Ectodermal cell (in vitro differentiated cells): ENCODE results near the gene NADSYN1.

Experiments used
- H3K27ac ChIP-seq: 2 replicates; pipeline ENCODE4 v1.7.0; 2013; ENCODE audit warnings: mild to moderate bottlenecking, low read depth, low read length; ENCODE audit not compliant: insufficient read depth, poor library complexity, severe bottlenecking
- H3K27me3 ChIP-seq: 2 replicates; pipeline ENCODE4 v1.7.0; 2013; ENCODE audit warnings: mild to moderate bottlenecking, low read length; ENCODE audit not compliant: insufficient read depth, control insufficient read depth, poor library complexity, severe bottlenecking
- H3K36me3 ChIP-seq: one replicate; pipeline ENCODE4 v1.7.0; 2013; ENCODE audit warnings: low read length; ENCODE audit not compliant: control insufficient read depth, insufficient read depth
- H3K4me1 ChIP-seq: one replicate; pipeline ENCODE4 v1.7.0; 2013; ENCODE audit warnings: low read length; ENCODE audit not compliant: control insufficient read depth, insufficient read depth
- H3K4me3 ChIP-seq: 2 replicates; pipeline ENCODE4 v1.7.0; 2013; ENCODE audit warnings: low read depth, low read length, control low read depth; ENCODE audit not compliant: insufficient read depth
- H3K9me3 ChIP-seq: 2 replicates; pipeline ENCODE4 v1.7.0; 2013; ENCODE audit warnings: mild to moderate bottlenecking, low read length, moderate library complexity; ENCODE audit not compliant: control insufficient read depth
- WGBS, 2 experiments: methylation state at CpG; one replicate each; pipeline ENCODE4 v1.1.7; 2013; ENCODE audit warnings: missing lambda C conversion rate in 2 of 2; 5-methylcytosine and 5-hydroxymethylcytosine counted together

The NADSYN1 gene

GRCh38 chr11:71441251-71441650 lies 11.8 kb upstream of the NADSYN1 start:
- no peak overlapping the region for H3K27ac ChIP-seq
- WGBS, 2 experiments: 95 to 96% methylated on average over 11 of the region's 11 CpGs
- peaks cover 45% of the 10 kb centered on the region for H3K36me3 ChIP-seq
- H3K27me3 ChIP-seq: no peaks in the 10 kb centered on the region
- H3K4me3 ChIP-seq: no peak overlapping the region
- H3K9me3 ChIP-seq: no peaks in the 10 kb centered on the region
- no peaks in the 10 kb centered on the region for H3K4me1 ChIP-seq

- no peak overlapping the region for H3K4me3 ChIP-seq
- H3K4me1 ChIP-seq: no peaks in the 10 kb centered on the region
- H3K36me3 ChIP-seq: peaks cover 47% of the 10 kb centered on the region
- H3K27ac ChIP-seq: no peak overlapping the region
- no peaks in the 10 kb centered on the region for H3K9me3 ChIP-seq
- H3K27me3 ChIP-seq: no peaks in the 10 kb centered on the region
- 91 to 93% methylated on average over 8 of the region's 8 CpGs for WGBS, 2 experiments
Observed at GRCh38 chr11:71442123-71442522, 10.9 kb upstream of the NADSYN1 start.

GRCh38 chr11:71442880-71443279 lies 10.1 kb upstream of the NADSYN1 start:
- Histone ChIP-seq H3K36me3 (peaks cover 45% of the 10 kb centered on the region), H3K4me1 (no peaks in the 10 kb centered on the region), H3K27ac (no peak overlapping the region), H3K4me3 (no peak overlapping the region), H3K27me3 (no peaks in the 10 kb centered on the region), H3K9me3 (no peaks in the 10 kb centered on the region)
- 90 to 97% methylated on average over 5 of the region's 5 CpGs for WGBS, 2 experiments

GRCh38 chr11:71443736-71444445 lies 9.1 kb upstream of the NADSYN1 start:
- peaks cover 45% of the 10 kb centered on the region for H3K36me3 ChIP-seq
- no peaks in the 10 kb centered on the region for H3K9me3 ChIP-seq
- no peak overlapping the region for H3K27ac ChIP-seq
- no peaks in the 10 kb centered on the region for H3K27me3 ChIP-seq
- H3K4me3 ChIP-seq: no peak overlapping the region
- WGBS, 2 experiments: 90 to 91% methylated on average over 20 of the region's 20 CpGs
- no peaks in the 10 kb centered on the region for H3K4me1 ChIP-seq

GRCh38 chr11:71444811-71445210 lies 8.2 kb upstream of the NADSYN1 start:
- H3K9me3 ChIP-seq: no peaks in the 10 kb centered on the region
- peaks cover 41% of the 10 kb centered on the region for H3K36me3 ChIP-seq

GRCh38 chr11:71446150-71446549 lies 6.9 kb upstream of the NADSYN1 start:
- WGBS, 2 experiments: 82 to 100% methylated on average over 1 of the region's 1 CpG
- Histone ChIP-seq H3K27ac (no peak overlapping the region), H3K4me1 (no peaks in the 10 kb centered on the region), H3K36me3 (peaks cover 37% of the 10 kb centered on the region), H3K4me3 (no peak overlapping the region), H3K27me3 (no peaks in the 10 kb centered on the region), H3K9me3 (no peaks in the 10 kb centered on the region)

More at GRCh38 chr11:71444811-71445210, 8.2 kb upstream of the NADSYN1 start:
- Histone ChIP-seq H3K4me3 (no peak overlapping the region), H3K27ac (no peak overlapping the region), H3K27me3 (no peaks in the 10 kb centered on the region), H3K4me1 (no peaks in the 10 kb centered on the region)
- WGBS, 2 experiments: 95 to 96% methylated on average over 6 of the region's 6 CpGs

- no peaks in the 10 kb centered on the region for H3K9me3 ChIP-seq
- peaks cover 2% of the 10 kb centered on the region for H3K4me1 ChIP-seq
- H3K4me3 ChIP-seq: peak overlapping the region; percentile 74
- WGBS, 2 experiments: 46 to 47% methylated on average over 9 of the region's 9 CpGs
- peaks cover 2% of the 10 kb centered on the region for H3K27me3 ChIP-seq
- no peak overlapping the region for H3K27ac ChIP-seq
- H3K36me3 ChIP-seq: peaks cover 37% of the 10 kb centered on the region
Observed at GRCh38 chr11:71446942-71447688, 5.9 kb upstream of the NADSYN1 start.

- Histone ChIP-seq H3K4me1 (peaks cover 7% of the 10 kb centered on the region), H3K27me3 (peaks cover 8% of the 10 kb centered on the region), H3K4me3 (peak overlapping the region; percentile 74), H3K36me3 (peaks cover 35% of the 10 kb centered on the region), H3K27ac (peak overlapping the region; percentile 88), H3K9me3 (no peaks in the 10 kb centered on the region)
- WGBS, 2 experiments: 1% methylated on average over 31 of the region's 31 CpGs
Observed at GRCh38 chr11:71447791-71448256, 5.2 kb upstream of the NADSYN1 start.

GRCh38 chr11:71448257-71449171 lies 4.5 kb upstream of the NADSYN1 start, which contains the start of gene DHCR7:
Gene DHCR7 (minus strand): TSS chr11:71448393. CDS start chr11:71444952, 3,441 bp downstream.
- peaks cover 7% of the 10 kb centered on the region for H3K4me1 ChIP-seq
- 0% methylated on average over 78 of the region's 78 CpGs for WGBS, 2 experiments
- H3K9me3 ChIP-seq: no peaks in the 10 kb centered on the region
- H3K4me3 ChIP-seq: peak within 1 kb of the TSS; percentile 74
- H3K27ac ChIP-seq: peak within 1 kb of the TSS; percentile 88
- peaks cover 29% of the 10 kb centered on the region for H3K36me3 ChIP-seq
- H3K27me3 ChIP-seq: peaks cover 8% of the 10 kb centered on the region
